Stimulated activated CD8-positive, alpha-beta memory T cell treated with anti-CD3 and anti-CD28 coated beads, Interleukin-15, amount 100 ng/mL, for 1 hour (primary cell): Measurements from ENCODE around the gene HCAR3.

Experiments used
- DNase-seq: peaks from one replicate; pipeline ENCODE4 v3.0.0-alpha.2; 2020; ENCODE audit warnings: low read depth

Gene HCAR3

GRCh38 chr12:122669397-122670070 lies 47.1 kb downstream of the HCAR3 start:
- no peak for DNase-seq

- no peak for DNase-seq
Observed at GRCh38 chr12:122668268-122668667, 48.3 kb downstream of the HCAR3 start.

- DNase-seq: no peak
Observed at GRCh38 chr12:122665759-122666158, 50.9 kb downstream of the HCAR3 start.

- no peak for DNase-seq
Observed at GRCh38 chr12:122665349-122665748, 51.3 kb downstream of the HCAR3 start.
